Fibroblast of lung (primary cell): ENCODE results near the gene RASEF.

Experiments
- CTCF ChIP-seq, 2 donors: IDR thresholded peaks in 1 of 2; conservative IDR thresholded peaks in 1 of 2; 1 replicate in 1 of 2; 2 replicates in 1 of 2; pipeline ENCODE4 v1.5.1; 2011 to 2012; ENCODE audit warnings: low read length in 2 of 2, control low read depth in 1 of 2, inconsistent platforms in 1 of 2, low read depth in 1 of 2, mild to moderate bottlenecking in 1 of 2
- EZH2 ChIP-seq: IDR thresholded peaks from 2 replicates; pipeline ENCODE4 v1.5.1; 2012; ENCODE audit warnings: low read length, control low read depth, mild to moderate bottlenecking; ENCODE audit errors: missing control alignments

DNA sequence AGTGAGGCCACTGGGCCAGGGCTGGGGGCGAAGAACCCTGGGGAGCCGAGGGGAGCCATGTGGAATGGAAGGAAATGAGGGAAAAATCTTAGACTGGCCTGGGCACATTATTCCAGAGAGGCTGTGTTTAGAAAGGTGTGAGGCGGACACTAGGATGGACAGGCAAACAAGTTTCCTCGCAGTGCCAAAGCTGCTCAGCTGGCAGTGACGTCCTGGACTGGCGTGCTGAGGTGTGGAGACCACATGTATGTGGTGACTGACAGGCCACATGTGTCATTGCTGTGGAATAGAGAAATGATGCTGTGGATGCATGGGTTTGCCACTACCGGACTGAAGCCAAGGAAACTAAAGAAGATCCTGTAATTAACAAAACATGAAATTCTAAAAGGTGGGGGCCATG lies 42.6 kb downstream of the RASEF start:
- TF ChIP-seq CTCF (conservative IDR thresholded peaks at IDR 0.05 in 1 of 2, IDR thresholded peaks at IDR 0.05 in 1 of 2; ENCODE audit: low read depth in 1 of 2, low read length in 2 of 2) (no peak), EZH2 (no peak)
